OCI-LY3 (cell line): Measurements from ENCODE around the gene MAP4K3.

ENCODE experiments used
- EZH2phosphoT487 ChIP-seq: fragments of 200-600 bp; shearing (Covaris generic); IDR thresholded peaks from 2 replicates; pipeline ENCODE4 v1.6.1; 2018; ENCODE audit warnings: antibody characterized with exemption, mixed run types, low read depth
- TF ChIP-seq, protein P1 (sequence below): fragments of 200-600, 300-600 bp; sonication (generic); IDR thresholded peaks from 2 replicates; pipeline ENCODE4 v1.5.1; 2014; ENCODE audit warnings: antibody characterized with exemption, low read length, low read depth

DNA sequence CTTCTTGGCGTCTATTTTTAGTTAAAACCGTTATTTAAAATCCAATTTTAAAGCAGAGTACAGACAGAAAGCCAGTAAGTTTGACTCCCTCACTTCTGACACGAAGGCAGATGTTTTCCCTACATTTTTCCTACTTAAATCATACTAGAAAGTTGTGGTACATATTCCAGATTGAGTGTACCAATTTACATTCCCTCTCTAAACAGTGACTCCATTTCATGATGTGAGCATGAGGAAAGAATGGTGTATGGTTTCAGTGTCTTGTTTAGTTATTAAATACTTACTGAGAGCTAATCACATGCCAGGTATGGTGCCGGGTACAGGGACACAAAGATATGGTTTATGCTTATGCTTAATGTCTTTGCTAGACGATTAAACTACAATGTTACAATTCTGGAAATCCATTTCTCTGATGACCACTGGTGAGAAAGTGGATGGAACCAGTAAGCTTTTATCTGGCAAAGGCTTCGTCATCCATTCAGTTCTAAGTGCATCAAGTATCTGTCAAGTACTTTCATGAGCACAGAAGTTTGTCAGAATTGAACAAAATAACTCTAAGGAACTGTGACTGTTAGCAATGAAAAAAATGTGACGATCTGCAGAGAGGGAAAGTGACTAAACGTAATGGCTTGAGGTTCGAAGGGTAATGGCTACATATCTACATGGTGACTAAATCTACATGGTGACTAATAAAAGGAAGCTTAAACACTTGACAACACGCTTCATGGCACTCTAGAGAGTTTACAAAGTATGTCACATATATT, 25.7 kb downstream of the MAP4K3 start:
- TF ChIP-seq, protein P1, sequence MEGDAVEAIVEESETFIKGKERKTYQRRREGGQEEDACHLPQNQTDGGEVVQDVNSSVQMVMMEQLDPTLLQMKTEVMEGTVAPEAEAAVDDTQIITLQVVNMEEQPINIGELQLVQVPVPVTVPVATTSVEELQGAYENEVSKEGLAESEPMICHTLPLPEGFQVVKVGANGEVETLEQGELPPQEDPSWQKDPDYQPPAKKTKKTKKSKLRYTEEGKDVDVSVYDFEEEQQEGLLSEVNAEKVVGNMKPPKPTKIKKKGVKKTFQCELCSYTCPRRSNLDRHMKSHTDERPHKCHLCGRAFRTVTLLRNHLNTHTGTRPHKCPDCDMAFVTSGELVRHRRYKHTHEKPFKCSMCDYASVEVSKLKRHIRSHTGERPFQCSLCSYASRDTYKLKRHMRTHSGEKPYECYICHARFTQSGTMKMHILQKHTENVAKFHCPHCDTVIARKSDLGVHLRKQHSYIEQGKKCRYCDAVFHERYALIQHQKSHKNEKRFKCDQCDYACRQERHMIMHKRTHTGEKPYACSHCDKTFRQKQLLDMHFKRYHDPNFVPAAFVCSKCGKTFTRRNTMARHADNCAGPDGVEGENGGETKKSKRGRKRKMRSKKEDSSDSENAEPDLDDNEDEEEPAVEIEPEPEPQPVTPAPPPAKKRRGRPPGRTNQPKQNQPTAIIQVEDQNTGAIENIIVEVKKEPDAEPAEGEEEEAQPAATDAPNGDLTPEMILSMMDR, result no peak
- TF ChIP-seq EZH2phosphoT487, result no peak
